HepG2 (cell line): ENCODE data around the gene NUP93. TPM values are rescaled to one million over a fixed set of nuclear protein-coding genes. Genes with fewer than 3 reads are reported as not detected.
A peak's percentile ranks its signal among the peaks of the same experiment; 100 is the strongest.

Experiments
- ARNT2 ChIP-seq: sonication (generic); formaldehyde crosslinking; IDR thresholded peaks from 2 replicates; pipeline ENCODE4 v1.8.0; 2022; ENCODE audit warnings: mild to moderate bottlenecking, low read depth, missing genetic modification reagents, moderate library complexity
- CBFB ChIP-seq: sonication (generic); formaldehyde crosslinking; IDR thresholded peaks from 2 replicates; pipeline ENCODE4 v1.4.0; 2020; ENCODE audit warnings: missing genetic modification reagents
- DR1 ChIP-seq: sonication (generic); formaldehyde crosslinking; IDR thresholded peaks from 2 replicates; pipeline ENCODE4 v1.8.0; 2021; ENCODE audit warnings: mild to moderate bottlenecking, missing genetic modification reagents, inconsistent platforms
- GFI1 ChIP-seq: sonication (generic); formaldehyde crosslinking; IDR thresholded peaks from 2 replicates; pipeline ENCODE4 v1.5.0; 2020; ENCODE audit warnings: missing genetic modification reagents, mild to moderate bottlenecking, borderline replicate concordance
- GMEB1 ChIP-seq: sonication (generic); formaldehyde crosslinking; IDR thresholded peaks from 2 replicates; pipeline ENCODE4 v1.5.1; 2020; ENCODE audit warnings: missing genetic modification reagents, mild to moderate bottlenecking, borderline replicate concordance
- HOXD1 ChIP-seq: sonication (generic); formaldehyde crosslinking; IDR thresholded peaks from 2 replicates; pipeline ENCODE4 v1.5.0; 2020; ENCODE audit warnings: missing genetic modification reagents
- MTF1 ChIP-seq: sonication (generic); formaldehyde crosslinking; IDR thresholded peaks from 2 replicates; pipeline ENCODE4 v1.5.0; 2020; ENCODE audit warnings: missing genetic modification reagents
- RXRA ChIP-seq: sonication (generic); formaldehyde crosslinking; IDR thresholded peaks from 2 replicates; pipeline ENCODE4 v1.5.1; 2020; ENCODE audit warnings: missing genetic modification reagents
- SMC3 ChIP-seq: IDR thresholded peaks from 2 replicates; pipeline ENCODE4 v1.6.1; 2011; ENCODE audit warnings: low read length, improper control_type of control experiment
- ZNF101 ChIP-seq: sonication (generic); formaldehyde crosslinking; IDR thresholded peaks from 2 replicates; pipeline ENCODE4 v1.4.0; 2020; ENCODE audit warnings: mild to moderate bottlenecking, low read depth, missing genetic modification reagents, borderline replicate concordance
- ZNF136 ChIP-seq: sonication (generic); formaldehyde crosslinking; IDR thresholded peaks from 2 replicates; pipeline ENCODE4 v1.8.1; 2022; ENCODE audit warnings: low read depth, mild to moderate bottlenecking, moderate library complexity, missing genetic modification reagents
- ZNF225 ChIP-seq: sonication (generic); formaldehyde crosslinking; IDR thresholded peaks from 2 replicates; pipeline ENCODE4 v1.4.0; 2020; ENCODE audit warnings: mild to moderate bottlenecking, missing genetic modification reagents
- ZNF432 ChIP-seq: sonication (generic); formaldehyde crosslinking; IDR thresholded peaks from 2 replicates; pipeline ENCODE4 v1.5.0; 2020; ENCODE audit warnings: missing genetic modification reagents, mild to moderate bottlenecking, borderline replicate concordance
- ZNF512 ChIP-seq: sonication (generic); formaldehyde crosslinking; IDR thresholded peaks from 2 replicates; pipeline ENCODE4 v1.4.0; 2020; ENCODE audit warnings: mild to moderate bottlenecking, missing genetic modification reagents
- polyA plus RNA-seq, 8 experiments: library from polyadenylated mRNA; depleted of rRNA in 3 of 8; stranded (reverse) in 7 of 8; unstranded in 1 of 8; fragments of >200 nt; fragmentation: Illumina TruSeq in 4 of 8; extraction: Trizol in 4 of 8; gene quantifications; 2 replicates each; pipeline versions ENCODE4 v1.2.1 to v1.2.3, GENCODE V29; 2011 to 2016; ENCODE audit warnings: low read depth in 4 of 8, missing spikeins in 1 of 8, mixed read lengths in 1 of 8; ENCODE audit not compliant: insufficient read depth in 1 of 8
- total RNA-seq, 5 experiments: library from RNA; depleted of rRNA; stranded (reverse); fragments of >200 nt; fragmentation: Illumina TruSeq; extraction: Trizol; gene quantifications; 2 replicates each; pipeline ENCODE4 v1.2.3, GENCODE V29; 2016; ENCODE audit warnings: low read depth in 1 of 5
- TF ChIP-seq, protein P1 (sequence below): IDR thresholded peaks from 2 replicates; pipeline ENCODE4 v1.6.1; 2016; ENCODE audit warnings: missing compliant biosample characterization, missing genetic modification reagents, borderline replicate concordance
- TF ChIP-seq, protein P2 (sequence below): sonication (generic); formaldehyde crosslinking; IDR thresholded peaks from 2 replicates; pipeline ENCODE4 v1.4.0; 2020; ENCODE audit warnings: mild to moderate bottlenecking, low read depth, missing genetic modification reagents
- TF ChIP-seq, protein P3 (sequence below): IDR thresholded peaks from 2 replicates; pipeline ENCODE4 v1.6.1; 2018; ENCODE audit warnings: missing genetic modification reagents
- TF ChIP-seq, protein P4 (sequence below): sonication (generic); formaldehyde crosslinking; IDR thresholded peaks from 2 replicates; pipeline ENCODE4 v1.5.0; 2020; ENCODE audit warnings: mild to moderate bottlenecking, missing genetic modification reagents

NUP93 gene
- total and polyA plus RNA-seq, 2 of the 13 experiments (the other 11 are each of a cell fraction or from before 2014, with no cell fraction given): 58.5 to 140 TPM

DNA sequence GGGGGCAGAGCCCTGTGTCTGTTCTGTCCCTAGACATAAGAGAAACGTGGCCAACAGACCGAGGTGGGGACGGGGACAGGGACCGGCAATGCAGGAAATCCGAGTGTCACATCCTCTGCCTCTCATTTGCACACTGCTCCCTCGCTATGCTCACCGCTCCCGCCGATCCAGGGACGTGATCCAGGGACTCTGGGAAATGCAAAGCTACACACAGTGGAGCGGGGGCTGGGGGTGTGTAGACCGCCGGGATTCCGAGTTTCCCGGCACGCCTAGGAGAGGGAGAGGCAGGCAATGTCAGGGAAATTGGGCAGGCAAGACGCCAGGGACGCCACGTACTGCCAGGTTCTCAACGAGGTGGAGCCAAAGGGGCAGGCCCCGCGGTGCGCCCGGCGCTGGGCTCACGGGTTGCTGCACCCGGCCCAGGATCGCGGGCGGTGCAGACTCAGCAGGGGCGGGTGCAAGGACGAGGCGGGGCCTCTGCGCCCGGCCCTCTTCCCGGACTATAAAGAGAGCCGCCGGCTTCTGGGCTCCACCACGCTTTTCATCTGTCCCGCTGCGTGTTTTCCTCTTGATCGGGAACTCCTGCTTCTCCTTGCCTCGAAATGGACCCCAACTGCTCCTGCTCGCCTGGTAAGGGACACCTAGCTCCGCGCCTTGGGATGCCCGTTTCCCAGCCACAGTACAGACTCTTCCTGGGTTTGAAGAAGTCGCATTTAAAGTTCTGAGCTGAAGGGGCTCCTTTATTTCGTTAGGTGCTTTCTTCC lies 47.8 kb upstream of the NUP93 start, which contains the start of gene MT1X (continued):
- TF ChIP-seq ZNF432 (CRISPR knock-in tag) (0 out of 2 replicates have a peak, but pooled peaks have one; percentile 59), GFI1 (CRISPR knock-in tag) (peak; percentile 68), GMEB1 (CRISPR knock-in tag) (peak; percentile 51; the same call in 1 of the 2 replicates), SMC3 (no peak), ZNF101 (peak; percentile 62; the same call in 1 of the 2 replicates), ARNT2 (CRISPR knock-in tag) (peak; percentile 95), MTF1 (CRISPR knock-in tag) (peak; percentile 100), CBFB (CRISPR knock-in tag) (0 out of 2 replicates have a peak, but pooled peaks have one; percentile 28), HOXD1 (peak; percentile 58; the same call in 1 of the 2 replicates), RXRA (CRISPR knock-in tag) (peak; percentile 46; the same call in 1 of the 2 replicates), ZNF225 (0 out of 2 replicates have a peak, but pooled peaks have one; percentile 18), ZNF136 (CRISPR knock-in tag) (no peak), ZNF512 (no peak; the same call in 1 of the 2 replicates), DR1 (peak; percentile 95)
- TF ChIP-seq, protein P1, sequence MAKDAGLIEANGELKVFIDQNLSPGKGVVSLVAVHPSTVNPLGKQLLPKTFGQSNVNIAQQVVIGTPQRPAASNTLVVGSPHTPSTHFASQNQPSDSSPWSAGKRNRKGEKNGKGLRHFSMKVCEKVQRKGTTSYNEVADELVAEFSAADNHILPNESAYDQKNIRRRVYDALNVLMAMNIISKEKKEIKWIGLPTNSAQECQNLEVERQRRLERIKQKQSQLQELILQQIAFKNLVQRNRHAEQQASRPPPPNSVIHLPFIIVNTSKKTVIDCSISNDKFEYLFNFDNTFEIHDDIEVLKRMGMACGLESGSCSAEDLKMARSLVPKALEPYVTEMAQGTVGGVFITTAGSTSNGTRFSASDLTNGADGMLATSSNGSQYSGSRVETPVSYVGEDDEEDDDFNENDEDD (CRISPR knock-in tag): peak; percentile 41; the same call in 1 of the 2 replicates
- TF ChIP-seq, protein P2, sequence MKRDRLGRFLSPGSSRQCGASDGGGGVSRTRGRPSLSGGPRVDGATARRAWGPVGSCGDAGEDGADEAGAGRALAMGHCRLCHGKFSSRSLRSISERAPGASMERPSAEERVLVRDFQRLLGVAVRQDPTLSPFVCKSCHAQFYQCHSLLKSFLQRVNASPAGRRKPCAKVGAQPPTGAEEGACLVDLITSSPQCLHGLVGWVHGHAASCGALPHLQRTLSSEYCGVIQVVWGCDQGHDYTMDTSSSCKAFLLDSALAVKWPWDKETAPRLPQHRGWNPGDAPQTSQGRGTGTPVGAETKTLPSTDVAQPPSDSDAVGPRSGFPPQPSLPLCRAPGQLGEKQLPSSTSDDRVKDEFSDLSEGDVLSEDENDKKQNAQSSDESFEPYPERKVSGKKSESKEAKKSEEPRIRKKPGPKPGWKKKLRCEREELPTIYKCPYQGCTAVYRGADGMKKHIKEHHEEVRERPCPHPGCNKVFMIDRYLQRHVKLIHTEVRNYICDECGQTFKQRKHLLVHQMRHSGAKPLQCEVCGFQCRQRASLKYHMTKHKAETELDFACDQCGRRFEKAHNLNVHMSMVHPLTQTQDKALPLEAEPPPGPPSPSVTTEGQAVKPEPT (CRISPR knock-in tag): 0 out of 2 replicates have a peak, but pooled peaks have one; percentile 30
- TF ChIP-seq, protein P3, sequence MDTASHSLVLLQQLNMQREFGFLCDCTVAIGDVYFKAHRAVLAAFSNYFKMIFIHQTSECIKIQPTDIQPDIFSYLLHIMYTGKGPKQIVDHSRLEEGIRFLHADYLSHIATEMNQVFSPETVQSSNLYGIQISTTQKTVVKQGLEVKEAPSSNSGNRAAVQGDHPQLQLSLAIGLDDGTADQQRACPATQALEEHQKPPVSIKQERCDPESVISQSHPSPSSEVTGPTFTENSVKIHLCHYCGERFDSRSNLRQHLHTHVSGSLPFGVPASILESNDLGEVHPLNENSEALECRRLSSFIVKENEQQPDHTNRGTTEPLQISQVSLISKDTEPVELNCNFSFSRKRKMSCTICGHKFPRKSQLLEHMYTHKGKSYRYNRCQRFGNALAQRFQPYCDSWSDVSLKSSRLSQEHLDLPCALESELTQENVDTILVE (CRISPR knock-in tag): no peak
- TF ChIP-seq, protein P4, sequence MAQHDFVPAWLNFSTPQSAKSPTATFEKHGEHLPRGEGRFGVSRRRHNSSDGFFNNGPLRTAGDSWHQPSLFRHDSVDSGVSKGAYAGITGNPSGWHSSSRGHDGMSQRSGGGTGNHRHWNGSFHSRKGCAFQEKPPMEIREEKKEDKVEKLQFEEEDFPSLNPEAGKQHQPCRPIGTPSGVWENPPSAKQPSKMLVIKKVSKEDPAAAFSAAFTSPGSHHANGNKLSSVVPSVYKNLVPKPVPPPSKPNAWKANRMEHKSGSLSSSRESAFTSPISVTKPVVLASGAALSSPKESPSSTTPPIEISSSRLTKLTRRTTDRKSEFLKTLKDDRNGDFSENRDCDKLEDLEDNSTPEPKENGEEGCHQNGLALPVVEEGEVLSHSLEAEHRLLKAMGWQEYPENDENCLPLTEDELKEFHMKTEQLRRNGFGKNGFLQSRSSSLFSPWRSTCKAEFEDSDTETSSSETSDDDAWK (CRISPR knock-in tag): no peak
